NCI-H187 (cell line): ENCODE measurements around the gene MELTF.

Experiments
- DNase-seq, 2 experiments: peaks; one replicate each; lab custom pipeline; 2025; lab: John Stamatoyannopoulos, UW

The MELTF gene

GRCh38 chr3:196968233-196969133 is 61.1 kb downstream of the MELTF start, which contains the start of gene PIGZ:
Gene PIGZ (minus strand): TSS chr3:196968833. CDS start chr3:196952031, 16,802 bp downstream.
- DNase-seq = no peak

GRCh38 chr3:196967412-196968232 is 62.0 kb downstream of the MELTF start:
- DNase-seq = no peak

- no peak for DNase-seq
Observed at GRCh38 chr3:196966526-196967401, 62.9 kb downstream of the MELTF start.

- DNase-seq = no peak
Observed at GRCh38 chr3:196965804-196966173, 63.8 kb downstream of the MELTF start.

- no peak for DNase-seq
Observed at GRCh38 chr3:196965112-196965803, 64.4 kb downstream of the MELTF start.

- DNase-seq = no peak
Observed at GRCh38 chr3:196963631-196963953, 66.0 kb downstream of the MELTF start.

- DNase-seq = no peak
Observed at GRCh38 chr3:196962930-196963630, 66.5 kb downstream of the MELTF start.

- DNase-seq = no peak
Observed at GRCh38 chr3:196962108-196962929, 67.3 kb downstream of the MELTF start.

GRCh38 chr3:196954832-196955231 is 74.8 kb downstream of the MELTF start:
- DNase-seq = no peak
